HuH-7.5 (cell line): Measurements from ENCODE around the gene NABP1.

Experiments
- DNase-seq: peaks from one replicate; pipeline ENCODE4 v3.0.0; 2011; ENCODE audit warnings: low spot score

NABP1 gene

GRCh38 chr2:191680639-191681038 is 2.7 kb downstream of the NABP1 start:
- DNase-seq = no peak

- no peak for DNase-seq
These were observed 4.2 kb downstream of the NABP1 start for GRCh38 chr2:191682126-191682525.

- DNase-seq = no peak
These were observed 8.1 kb downstream of the NABP1 start for GRCh38 chr2:191686066-191686465.

GRCh38 chr2:191686729-191687128 is 8.8 kb downstream of the NABP1 start:
- no peak for DNase-seq

- DNase-seq = no peak
These were observed 9.9 kb downstream of the NABP1 start for GRCh38 chr2:191687867-191688266.

GRCh38 chr2:191688934-191689695 is 11.2 kb downstream of the NABP1 start:
- DNase-seq = no peak

- no peak for DNase-seq
These were observed 12.4 kb downstream of the NABP1 start for GRCh38 chr2:191690327-191690726.

- DNase-seq = no peak
These were observed 13.2 kb downstream of the NABP1 start for GRCh38 chr2:191691016-191691735.

GRCh38 chr2:191691898-191692297 is 14.0 kb downstream of the NABP1 start:
- no peak for DNase-seq

GRCh38 chr2:191692502-191693115 is 14.7 kb downstream of the NABP1 start:
- DNase-seq = no peak

- DNase-seq = no peak
These were observed 15.2 kb downstream of the NABP1 start for GRCh38 chr2:191693166-191693565.

GRCh38 chr2:191693778-191694177 is 15.8 kb downstream of the NABP1 start:
- no peak for DNase-seq

- no peak for DNase-seq
These were observed 18.1 kb downstream of the NABP1 start for GRCh38 chr2:191696001-191696400.

- no peak for DNase-seq
These were observed 19.0 kb downstream of the NABP1 start for GRCh38 chr2:191696966-191697365.

- no peak for DNase-seq
These were observed 19.9 kb downstream of the NABP1 start for GRCh38 chr2:191697870-191698269.

GRCh38 chr2:191699341-191699945 is 21.5 kb downstream of the NABP1 start:
- no peak for DNase-seq

- no peak for DNase-seq
These were observed 23.1 kb downstream of the NABP1 start for GRCh38 chr2:191701029-191701428.

GRCh38 chr2:191701696-191702095 is 23.8 kb downstream of the NABP1 start:
- no peak for DNase-seq

- DNase-seq = no peak
These were observed 25.3 kb downstream of the NABP1 start for GRCh38 chr2:191703079-191703725.

GRCh38 chr2:191705084-191705483 is 27.1 kb downstream of the NABP1 start:
- DNase-seq = no peak

- no peak for DNase-seq
These were observed 27.8 kb downstream of the NABP1 start for GRCh38 chr2:191705701-191706100.

GRCh38 chr2:191706791-191707190 is 28.9 kb downstream of the NABP1 start:
- DNase-seq = no peak
